C4-2B (cell line): ENCODE measurements around the gene RNF144A.

ENCODE experiments used
- H3K27ac ChIP-seq: fragments of 450-650 bp; 2 replicates; pipeline ENCODE4 v1.5.1; 2017
- CTCF ChIP-seq: fragments of 450-650 bp; conservative IDR thresholded peaks from 2 replicates; pipeline ENCODE4 v1.5.1; 2017; ENCODE audit warnings: mild to moderate bottlenecking
- ZFX ChIP-seq: fragments of 450-650 bp; IDR thresholded peaks from 2 replicates; pipeline ENCODE4 v1.6.1; 2017

The RNF144A gene

GRCh38 chr2:6952101-6952500 lies 34.9 kb downstream of the RNF144A start:
- H3K27ac ChIP-seq: no peak overlapping the region
- no peak for TF ChIP-seq ZFX
- no peak for TF ChIP-seq CTCF

- no peak overlapping the region for H3K27ac ChIP-seq
- TF ChIP-seq CTCF: no peak
- TF ChIP-seq ZFX: no peak
Measured at GRCh38 chr2:6954586-6954985, 37.4 kb downstream of the RNF144A start.

- TF ChIP-seq ZFX (no peak), CTCF (no peak)
- peak overlapping the region; percentile 36 for H3K27ac ChIP-seq
Measured at GRCh38 chr2:6955511-6956136, 38.4 kb downstream of the RNF144A start.

- no peak overlapping the region for H3K27ac ChIP-seq
- no peak for TF ChIP-seq CTCF
- no peak for TF ChIP-seq ZFX
Measured at GRCh38 chr2:6956566-6956965, 39.4 kb downstream of the RNF144A start.

GRCh38 chr2:6957031-6957714 lies 40.0 kb downstream of the RNF144A start:
- no peak overlapping the region for H3K27ac ChIP-seq
- TF ChIP-seq ZFX: no peak
- TF ChIP-seq CTCF: no peak

- H3K27ac ChIP-seq: no peak overlapping the region
- TF ChIP-seq CTCF (no peak), ZFX (no peak)
Measured at GRCh38 chr2:6957910-6958615, 40.9 kb downstream of the RNF144A start.

- no peak overlapping the region for H3K27ac ChIP-seq
- TF ChIP-seq ZFX (no peak), CTCF (no peak)
Measured at GRCh38 chr2:6958616-6959235, 41.5 kb downstream of the RNF144A start.
